GM23338 (cell line): Measurements from ENCODE around the gene PPDPF. TPM values are rescaled to one million over a fixed set of nuclear protein-coding genes. Genes with fewer than 3 reads are reported as not detected.

Experiments used
- ATAC-seq: fragments of 200-7000 bp; cut with Tn5 transposase; 3 replicates; pipeline ENCODE4 v1.9.1; 2020
- DNase-seq: peaks from one replicate; pipeline ENCODE4 v3.0.0-alpha.2; 2015; ENCODE audit warnings: low spot score
- H2AFZ ChIP-seq: fragments of 200-600 bp; sonication (generic); 2 replicates; pipeline ENCODE4 v1.8.0; 2016; ENCODE audit warnings: antibody characterized with exemption, mild to moderate bottlenecking, moderate library complexity
- H3F3A ChIP-seq: fragments of 200-600 bp; sonication (generic); replicated peaks from 2 replicates; pipeline ENCODE4 v1.8.0; 2017; ENCODE audit warnings: antibody characterized with exemption, mixed run types, low read depth
- H3K27ac ChIP-seq: fragments of 200-600 bp; sonication (generic); 2 replicates; pipeline ENCODE4 v1.6.1; 2016; ENCODE audit warnings: low read depth
- H3K27me3 ChIP-seq: fragments of 200-600 bp; sonication (generic); 2 replicates; pipeline ENCODE4 v1.8.0; 2016; ENCODE audit warnings: mild to moderate bottlenecking, mixed run types, moderate library complexity; ENCODE audit not compliant: insufficient read depth
- H3K36me3 ChIP-seq: fragments of 200-600 bp; sonication (generic); 2 replicates; pipeline ENCODE4 v1.8.0; 2016; ENCODE audit warnings: mild to moderate bottlenecking; ENCODE audit not compliant: insufficient read depth
- H3K4me1 ChIP-seq: fragments of 200-600 bp; sonication (generic); 2 replicates; pipeline ENCODE4 v1.8.0; 2016; ENCODE audit warnings: mild to moderate bottlenecking, moderate library complexity; ENCODE audit not compliant: insufficient read depth
- H3K4me2 ChIP-seq: fragments of 200-600 bp; sonication (generic); 2 replicates; pipeline ENCODE4 v1.7.1; 2017; ENCODE audit warnings: mixed run types
- H3K4me3 ChIP-seq: fragments of 200-600 bp; sonication (generic); 2 replicates; pipeline ENCODE4 v1.6.1; 2016; ENCODE audit warnings: mixed run types
- H3K79me2 ChIP-seq: fragments of 200-600 bp; sonication (generic); replicated peaks from 2 replicates; pipeline ENCODE4 v1.8.0; 2017; ENCODE audit warnings: mild to moderate bottlenecking; ENCODE audit not compliant: insufficient read depth
- H3K9me2 ChIP-seq: fragments of 200-600 bp; sonication (generic); 2 replicates; pipeline ENCODE4 v1.8.0; 2017; ENCODE audit not compliant: insufficient read depth
- H4K20me1 ChIP-seq: fragments of 200-600 bp; sonication (generic); replicated peaks from 2 replicates; pipeline ENCODE4 v1.8.0; 2017; ENCODE audit warnings: mild to moderate bottlenecking; ENCODE audit not compliant: insufficient read depth
- H3K27ac Mint-ChIP-seq: 2 replicates; pipeline ENCODE4 v1.8.0; 2020; ENCODE audit warnings: inconsistent platforms, mild to moderate bottlenecking, moderate library complexity, mixed read lengths
- H3K27me3 Mint-ChIP-seq: 3 replicates; pipeline ENCODE4 v1.8.0; 2022; ENCODE audit warnings: low read depth, mild to moderate bottlenecking, moderate library complexity, mixed read lengths, inconsistent platforms; ENCODE audit not compliant: insufficient read depth, poor library complexity
- H3K36me3 Mint-ChIP-seq: 3 replicates; pipeline ENCODE4 v1.8.0; 2021; ENCODE audit warnings: low read depth, mild to moderate bottlenecking, inconsistent platforms, moderate library complexity, mixed read lengths
- H3K4me1 Mint-ChIP-seq: 3 replicates; pipeline ENCODE4 v1.8.0; 2020; ENCODE audit warnings: mild to moderate bottlenecking, inconsistent platforms, mixed read lengths
- H3K4me3 Mint-ChIP-seq: 3 replicates; pipeline ENCODE4 v1.8.0; 2021; ENCODE audit warnings: moderate library complexity, mild to moderate bottlenecking, inconsistent platforms, mixed read lengths
- H3K9me3 Mint-ChIP-seq: 3 replicates; pipeline ENCODE4 v1.8.0; 2020; ENCODE audit warnings: moderate library complexity, mild to moderate bottlenecking, inconsistent platforms, mixed read lengths
- CTCF ChIP-seq, 2 experiments: fragments of 200-600 bp in 1 of 2; sonication (generic) in 1 of 2; conservative IDR thresholded peaks; 2 replicates each; pipeline versions ENCODE4 v1.5.1 to v1.6.1; 2016 to 2017; ENCODE audit warnings: antibody characterized with exemption in 2 of 2, low read depth in 2 of 2, mild to moderate bottlenecking in 2 of 2, moderate library complexity in 1 of 2
- EZH2 ChIP-seq: fragments of 200-600 bp; sonication (generic); IDR thresholded peaks from one replicate; pipeline ENCODE4 v1.8.0; 2017; ENCODE audit warnings: antibody characterized with exemption, mild to moderate bottlenecking, low read depth; ENCODE audit not compliant: unreplicated experiment
- REST ChIP-seq: IDR thresholded peaks from one replicate; pipeline ENCODE4 v1.6.1; 2018; ENCODE audit warnings: antibody characterized with exemption; ENCODE audit not compliant: unreplicated experiment
- STAT1 ChIP-seq: IDR thresholded peaks from one replicate; pipeline ENCODE4 v1.6.1; 2016; ENCODE audit warnings: antibody characterized with exemption; ENCODE audit not compliant: unreplicated experiment
- ZNF114 ChIP-seq: fragments of 250-450 bp; sonication (Bioruptor Pico); IDR thresholded peaks from 2 replicates; pipeline ENCODE4 v1.5.0; 2020; ENCODE audit warnings: mild to moderate bottlenecking, moderate library complexity
- ZNF462 ChIP-seq: fragments of 250-450 bp; sonication (Bioruptor Pico); IDR thresholded peaks from 2 replicates; pipeline ENCODE4 v1.5.0; 2020; ENCODE audit warnings: mild to moderate bottlenecking, moderate library complexity
- polyA plus RNA-seq: library from polyadenylated mRNA; unstranded; fragments of >200 nt; fragmentation: Nextera tagmentation; extraction: Ambion mirVana; gene quantifications from 2 replicates; pipeline ENCODE4 v1.2.1, GENCODE V29; 2016
- total RNA-seq: library from RNA; depleted of rRNA; stranded (reverse); fragments of >200 nt; shearing (Covaris generic); gene quantifications from 2 replicates; pipeline ENCODE4 v1.2.3, GENCODE V29; 2014

PPDPF gene
- total and polyA plus RNA-seq, 2 experiments from 2014 or later, result 83.9 to 141 TPM

GRCh38 chr20:63546956-63547724, 26.6 kb downstream of the PPDPF start (continued):
- TF ChIP-seq REST (no peak), STAT1 (no peak), CTCF (conservative IDR thresholded peaks at IDR 0.05; ENCODE audit: low read depth in 2 of 2) (no peak), ZNF114 (no peak)

- ATAC-seq, result peak; percentile 71
- no peak within 1 kb of the TSS for H3K27ac Mint-ChIP-seq
- 0 out of 2 replicates have a peak within 1 kb of the TSS, but pooled peaks have one; percentile 32 for H3K4me2 ChIP-seq
Measured at GRCh38 chr20:63547725-63548480, 27.3 kb downstream of the PPDPF start, which contains the start of gene SRMS. SRMS (minus strand) TSS chr20:63547749; CDS start chr20:63547463, 286 bp downstream.

More at GRCh38 chr20:63547725-63548480, 27.3 kb downstream of the PPDPF start, which contains the start of gene SRMS:
- Histone ChIP-seq H3K36me3 (no peaks in the 10 kb centered on the region), H3F3A (peaks cover 7% of the 10 kb centered on the region; the same call in 1 of the 2 replicates), H4K20me1 (no peaks in the 10 kb centered on the region), H3K4me3 (no peak within 1 kb of the TSS), H3K27ac (no peak within 1 kb of the TSS), H3K79me2 (no peaks in the 10 kb centered on the region), H3K4me1 (peaks cover 10% of the 10 kb centered on the region; the same call in 1 of the 2 replicates), H3K27me3 (no peaks in the 10 kb centered on the region), H2AFZ (peak within 1 kb of the TSS; percentile 74; the same call in 1 of the 2 replicates), H3K9me2 (no peaks in the 10 kb centered on the region)
- DNase-seq, result peak; percentile 70
- Mint-ChIP-seq H3K27me3 (peaks cover 14% of the 10 kb centered on the region), H3K9me3 (no peaks in the 10 kb centered on the region; the same call in 2 of the 3 replicates), H3K4me1 (peaks cover 25% of the 10 kb centered on the region), H3K36me3 (peaks cover 4% of the 10 kb centered on the region; the same call in 1 of the 3 replicates), H3K4me3 (no peak within 1 kb of the TSS)
- TF ChIP-seq CTCF (conservative IDR thresholded peaks at IDR 0.05; ENCODE audit: low read depth in 2 of 2) (peak in 1 of 2 experiments; percentile 30; a peak in 1 of 4 replicates), ZNF462 (no peak), EZH2 (no peak)
